Activated CD4-positive, alpha-beta T cell treated with anti-CD3 and anti-CD28 coated beads, Interleukin-2, Interleukin-6, amounts not matched to agents 100 ng/mL and 50 ng/mL, durations not matched to agents 16 hours and 8 hours (primary cell): ENCODE data around the gene PDCD4.
A peak's percentile ranks its signal among the peaks of the same experiment; 100 is the strongest.

Source experiments
- DNase-seq: peaks from one replicate; pipeline ENCODE4 v3.0.0-alpha.2; 2020

PDCD4 gene

DNA sequence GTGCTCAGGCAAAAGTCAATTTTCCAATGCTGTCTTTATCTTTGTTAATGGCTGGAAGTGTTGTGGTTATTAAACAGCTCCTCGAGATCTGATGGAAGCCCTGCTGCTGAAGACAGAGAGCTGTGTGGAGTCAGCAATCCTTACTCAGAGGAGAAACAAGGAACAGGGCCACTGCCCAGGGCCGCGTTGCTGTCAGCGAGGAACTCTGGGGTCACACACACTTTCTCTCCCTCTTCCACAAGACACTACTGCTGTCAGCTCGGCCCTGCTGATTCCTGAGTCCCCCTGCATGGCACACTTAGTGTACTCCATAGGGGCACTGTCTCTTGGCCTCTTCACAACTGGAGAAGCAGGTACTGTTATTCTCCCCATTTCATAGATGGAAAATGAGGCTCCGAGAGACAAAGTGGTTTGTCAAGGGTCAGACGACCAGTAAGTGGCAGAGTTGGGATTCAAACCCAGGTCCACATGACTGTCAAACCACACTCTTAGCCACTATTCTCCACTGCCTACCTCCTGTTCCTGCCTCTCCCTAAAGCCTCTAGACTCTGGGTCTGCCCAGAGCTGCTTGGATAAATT lies 29.3 kb upstream of the PDCD4 start:
- DNase-seq, result no peak

DNA sequence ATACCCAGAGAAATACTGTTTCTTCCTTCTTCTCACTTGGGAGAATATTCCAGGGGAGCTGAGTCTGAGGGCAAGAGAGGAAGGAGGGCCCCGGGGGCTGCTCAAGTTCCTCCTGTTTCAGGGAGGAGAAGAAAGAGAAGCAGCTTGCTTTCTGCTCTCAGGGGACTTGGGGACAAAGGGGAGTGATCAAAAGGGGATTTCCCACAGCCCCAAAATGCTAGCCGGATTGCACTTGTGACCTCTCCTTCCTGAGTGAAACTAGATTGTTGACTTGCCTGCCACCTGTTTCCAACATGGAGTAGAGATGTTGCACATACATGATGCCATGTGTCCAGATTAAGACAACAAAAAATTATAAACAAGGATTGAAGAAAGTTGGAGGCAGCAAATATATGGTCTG lies 28.7 kb upstream of the PDCD4 start:
- DNase-seq, result peak; percentile 80

DNA sequence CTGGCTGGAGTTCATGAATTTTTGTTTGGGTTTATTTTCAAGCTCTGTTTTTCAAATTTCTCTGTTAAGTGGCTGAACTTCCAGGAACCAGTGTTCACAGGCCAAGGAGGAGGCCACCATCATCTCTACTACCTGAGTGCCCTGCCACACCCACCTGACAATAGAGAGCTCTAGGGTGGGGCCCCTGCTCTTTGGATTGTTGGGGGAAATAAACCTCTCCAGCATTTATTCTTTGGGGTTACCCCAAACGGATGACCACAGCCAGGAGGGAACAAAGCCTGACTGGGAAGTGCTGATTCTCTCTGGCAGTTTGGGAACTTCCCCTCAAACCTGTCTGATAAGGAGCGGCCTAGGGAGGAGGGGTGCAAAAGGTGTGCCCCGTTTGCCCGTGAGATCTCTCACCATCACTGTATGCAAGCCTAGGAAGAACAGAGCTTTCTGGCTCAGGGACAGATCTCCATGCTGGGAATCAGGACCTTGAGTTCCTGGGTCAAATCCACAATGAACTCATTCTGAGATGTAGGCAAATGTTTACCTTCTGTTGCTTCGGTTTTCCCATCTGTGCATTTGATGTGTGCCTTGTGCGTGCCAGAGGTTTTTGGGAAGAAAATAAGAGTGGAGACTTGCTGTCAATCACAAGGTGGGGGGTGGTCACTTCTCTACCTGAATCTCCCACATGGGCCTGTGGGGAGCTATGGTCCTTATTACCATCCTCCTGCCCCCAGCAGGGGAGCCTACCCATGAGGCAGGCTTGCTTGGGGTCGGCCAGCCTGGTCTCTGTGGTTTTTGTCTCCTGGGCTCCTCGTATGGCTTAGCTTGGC lies 27.7 kb upstream of the PDCD4 start:
- DNase-seq, result no peak

DNA sequence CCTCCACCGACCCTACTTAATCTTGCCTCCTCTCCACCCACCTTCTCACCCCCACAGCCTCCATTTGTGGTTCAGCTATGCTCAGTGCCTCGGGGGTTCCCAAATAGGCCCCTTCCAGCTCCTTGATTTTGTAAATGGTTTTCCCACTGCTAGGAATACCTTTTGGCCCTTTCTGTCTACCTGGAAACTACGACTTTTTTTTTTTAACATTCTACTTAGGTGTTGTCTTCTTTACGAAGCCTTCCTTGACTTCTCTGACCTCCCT lies 27.2 kb upstream of the PDCD4 start:
- DNase-seq, result no peak

DNA sequence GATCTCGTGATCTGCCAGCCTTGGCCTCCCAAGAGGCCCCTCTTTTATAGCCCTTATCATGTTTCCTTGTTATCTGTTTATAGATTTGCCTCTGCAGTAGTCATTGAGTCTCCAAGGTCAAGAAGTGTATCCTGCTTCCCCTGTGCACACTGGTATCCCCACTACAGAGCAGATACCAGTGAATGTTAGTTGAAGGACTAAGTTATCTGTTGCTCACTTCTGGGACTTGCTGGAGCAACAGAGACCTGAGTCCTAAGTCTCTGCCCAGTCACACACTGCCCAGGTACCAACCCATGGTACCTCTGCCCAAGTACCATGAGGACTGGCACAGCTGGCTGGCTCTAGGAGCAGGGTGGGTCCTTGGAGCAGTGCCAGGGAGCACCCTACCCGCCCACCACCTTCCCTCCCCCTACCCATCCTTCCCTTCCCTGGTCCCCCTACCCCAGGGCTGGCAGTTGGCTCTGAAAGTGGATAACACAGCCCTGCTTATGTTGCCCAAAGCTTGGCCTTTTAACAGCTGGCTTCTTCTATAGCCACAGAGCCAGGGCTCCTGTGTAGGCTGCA lies 26.5 kb upstream of the PDCD4 start:
- DNase-seq, result no peak

DNA sequence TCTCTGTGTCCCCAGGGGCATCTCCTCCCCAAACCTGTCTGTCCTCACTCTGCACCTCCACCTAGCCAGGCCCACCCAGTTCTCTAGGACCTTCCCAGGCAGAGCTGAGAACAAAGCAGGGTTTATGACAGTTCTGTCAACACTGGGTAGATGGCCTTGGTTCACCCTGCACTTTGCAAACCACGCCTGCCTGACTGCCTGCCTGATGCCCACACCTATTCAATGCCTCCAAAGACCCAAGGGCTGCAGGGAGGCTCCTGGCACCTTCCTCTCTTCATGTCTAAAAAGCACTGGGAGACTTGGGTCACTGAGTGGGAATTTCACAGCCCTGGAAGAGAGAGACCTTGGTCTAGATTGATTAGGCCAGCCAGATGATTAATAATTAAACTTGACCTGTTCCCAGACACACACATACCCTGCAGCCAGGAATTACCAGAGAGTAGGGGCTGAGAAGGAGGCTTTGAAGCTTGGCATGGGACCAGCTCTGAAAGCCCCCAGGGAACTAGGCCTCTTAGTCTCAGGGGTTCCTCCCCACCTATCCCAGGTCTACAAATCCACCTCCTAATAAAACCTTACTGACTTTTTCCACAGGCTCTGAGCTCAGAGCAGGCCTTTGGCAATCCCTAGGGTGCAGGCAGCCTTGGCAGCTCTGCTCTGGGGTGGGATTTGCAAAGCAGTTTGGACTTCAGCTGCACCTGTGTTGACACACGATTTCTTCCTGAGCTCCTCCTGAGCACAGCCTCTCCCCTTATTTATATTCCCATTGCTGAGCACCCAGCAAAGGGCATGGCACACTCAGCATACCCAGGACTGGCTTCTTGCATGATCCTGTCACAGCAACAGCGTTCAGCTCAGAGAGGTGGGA lies 25.7 kb upstream of the PDCD4 start:
- no peak for DNase-seq

DNA sequence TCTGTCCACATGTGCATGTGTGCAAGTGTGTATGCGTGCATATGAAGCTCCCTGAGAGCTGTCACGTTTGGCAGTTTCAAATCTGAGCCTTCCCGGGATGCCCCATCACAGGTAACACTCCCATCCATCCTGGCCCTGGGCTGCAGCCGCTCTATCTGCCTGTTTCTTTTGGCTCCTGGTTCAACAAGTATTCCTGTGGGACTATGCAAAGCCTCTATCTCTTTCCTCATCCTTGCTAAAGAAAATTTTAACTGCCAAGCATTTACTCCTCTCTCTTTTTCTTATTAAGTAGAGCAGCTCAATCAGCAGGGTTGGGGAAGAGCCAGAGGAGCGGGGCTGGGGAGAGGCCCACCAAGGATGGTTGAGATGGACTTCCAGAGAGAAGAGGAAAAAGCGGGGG lies 24.4 kb upstream of the PDCD4 start:
- DNase-seq, result no peak

DNA sequence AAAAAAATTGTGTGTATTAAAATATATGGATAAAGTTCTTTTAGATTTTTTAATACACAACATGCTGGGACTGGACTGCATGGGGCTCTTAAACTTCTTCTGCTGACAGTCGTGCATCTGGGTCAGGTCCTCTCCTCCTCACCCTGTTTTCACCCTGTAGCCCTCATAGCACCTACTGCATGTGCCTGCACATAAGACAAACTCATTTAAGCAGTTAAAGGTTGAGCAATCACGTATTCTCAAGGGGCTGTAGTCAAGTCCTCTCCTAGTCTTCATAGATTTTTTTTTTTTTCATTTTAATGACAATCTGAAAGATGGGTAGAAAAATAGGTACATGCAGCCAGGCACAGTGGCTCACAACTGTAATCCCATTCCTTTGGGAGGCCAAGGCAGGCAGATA lies 23.6 kb upstream of the PDCD4 start:
- DNase-seq, result no peak

DNA sequence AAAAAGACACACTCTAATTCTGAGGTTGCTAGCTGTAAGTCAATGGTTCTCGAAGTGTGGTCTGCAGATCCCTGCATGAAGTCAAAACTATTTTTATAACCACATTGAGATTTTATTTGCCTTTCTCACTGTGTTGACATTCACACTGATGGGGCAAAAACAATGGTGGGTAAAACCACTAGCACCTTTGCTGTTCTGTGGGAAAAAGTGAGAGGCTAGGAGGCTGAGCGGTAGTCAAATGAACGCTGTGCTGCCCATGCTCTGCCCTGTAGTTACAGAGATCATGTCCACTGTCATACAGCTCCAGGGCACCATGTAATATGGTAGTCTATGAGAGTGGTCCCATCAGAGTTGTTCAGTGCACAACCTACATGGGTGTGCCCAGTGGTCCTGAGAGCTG lies 21.6 kb upstream of the PDCD4 start:
- no peak for DNase-seq

DNA sequence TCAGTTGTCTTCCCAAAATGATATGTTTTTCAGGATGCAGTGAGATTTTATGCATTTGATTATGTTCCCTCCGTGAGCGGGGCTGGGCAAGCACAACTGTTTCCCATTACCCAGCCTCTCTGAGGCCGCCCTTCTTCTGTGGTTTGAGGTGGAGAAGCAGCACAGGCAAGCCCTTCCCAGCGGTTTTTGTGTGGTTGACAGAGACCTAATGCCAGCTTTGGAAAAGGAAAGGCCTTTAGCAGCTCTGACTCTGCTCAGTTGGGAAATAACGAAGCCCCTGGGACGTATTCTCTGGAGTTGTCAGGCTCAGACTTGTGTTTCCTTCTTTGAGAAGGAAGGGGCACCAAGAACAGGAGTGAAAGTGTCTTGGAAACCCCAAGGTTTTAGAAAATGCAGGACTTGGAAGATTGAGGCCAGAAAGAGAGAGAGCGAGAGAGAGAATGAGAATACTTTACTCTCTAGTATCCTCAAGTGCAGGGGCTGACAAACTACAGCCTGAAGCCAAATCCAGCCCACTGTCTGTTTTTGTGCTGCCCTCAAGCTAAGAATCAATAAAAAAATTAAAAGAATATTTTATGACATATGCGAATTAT lies 20.6 kb upstream of the PDCD4 start:
- DNase-seq, result no peak

DNA sequence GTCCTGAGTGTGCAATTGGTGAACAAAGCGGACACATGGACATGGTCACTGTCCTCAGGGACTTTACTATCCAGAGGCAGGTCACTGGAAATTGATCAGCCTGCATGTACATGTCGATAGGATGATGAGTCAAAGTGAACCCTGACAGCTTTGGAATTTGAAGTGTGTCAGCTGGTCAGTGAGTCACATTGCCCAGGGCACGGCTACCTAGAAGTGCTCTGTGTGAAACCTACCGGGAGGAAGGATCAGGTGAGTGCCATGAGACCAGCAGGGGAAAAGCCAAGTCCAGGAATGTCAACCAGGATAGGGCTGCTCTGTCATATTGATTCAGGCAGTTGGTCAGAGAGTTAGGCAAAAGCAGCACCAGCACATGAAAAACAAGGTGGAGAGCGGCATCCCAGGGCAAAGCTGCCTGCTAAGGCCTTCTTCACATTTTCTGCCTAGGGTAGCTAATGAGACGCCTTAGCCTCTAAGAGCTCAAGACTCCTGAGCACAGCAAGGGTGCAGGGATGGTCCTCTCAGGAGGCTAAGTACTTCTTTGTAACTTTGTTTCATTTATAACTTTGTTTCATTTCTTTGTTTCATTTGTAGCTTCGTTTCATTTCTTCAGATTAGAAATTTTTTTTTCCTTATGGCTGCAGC lies 19.4 kb upstream of the PDCD4 start:
- peak; percentile 64 for DNase-seq

DNA sequence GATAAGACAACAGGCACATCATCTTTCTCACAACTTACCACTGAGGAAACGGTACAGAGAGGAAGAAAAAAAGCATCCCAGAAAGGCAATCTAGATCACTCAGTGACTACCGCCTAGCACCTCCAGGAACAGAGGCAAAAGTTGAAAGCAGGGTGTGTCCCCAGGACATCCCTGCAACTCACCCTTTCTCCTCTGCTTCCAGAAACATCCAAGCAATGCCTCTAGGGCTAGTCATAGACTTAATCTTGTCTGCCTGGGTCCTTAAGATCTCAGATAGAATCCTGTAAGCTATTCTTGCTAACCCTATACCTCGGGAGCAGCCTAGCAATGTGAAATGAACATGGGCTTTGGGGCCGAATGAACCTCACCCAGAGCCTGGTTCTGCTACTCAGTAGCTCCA lies 18.8 kb upstream of the PDCD4 start:
- DNase-seq, result no peak

DNA sequence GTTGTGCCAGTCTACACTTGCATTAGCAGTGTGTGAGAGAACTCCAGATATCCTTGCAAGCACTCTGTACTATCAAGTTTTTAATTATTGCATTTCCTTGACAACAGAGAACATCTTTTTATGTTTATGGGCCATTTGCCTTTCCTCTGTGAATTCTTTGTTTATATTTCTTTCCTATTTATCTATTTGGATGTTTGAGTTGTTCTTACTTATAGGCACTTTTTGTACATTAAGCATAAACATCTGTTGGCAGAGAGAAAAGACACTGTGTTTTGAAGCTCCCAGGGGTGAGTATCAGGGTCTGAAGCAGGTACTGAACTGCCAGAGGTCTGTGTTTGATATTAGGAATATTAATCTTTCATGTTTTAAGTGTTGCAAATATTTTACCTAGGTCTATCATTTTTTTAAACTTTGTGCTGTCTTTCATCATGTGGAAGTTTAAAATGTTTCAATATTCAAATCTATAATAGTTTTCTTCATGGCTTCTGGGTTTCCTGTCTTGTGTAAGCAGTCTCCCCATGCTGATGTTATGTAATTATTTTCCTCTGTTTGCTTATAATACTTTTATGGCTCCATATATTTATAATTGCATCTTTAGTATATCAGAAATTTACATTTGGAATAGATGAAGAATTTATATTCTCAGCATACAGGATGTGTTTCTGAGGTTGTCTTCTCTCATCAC lies 17.7 kb upstream of the PDCD4 start:
- DNase-seq, result no peak

DNA sequence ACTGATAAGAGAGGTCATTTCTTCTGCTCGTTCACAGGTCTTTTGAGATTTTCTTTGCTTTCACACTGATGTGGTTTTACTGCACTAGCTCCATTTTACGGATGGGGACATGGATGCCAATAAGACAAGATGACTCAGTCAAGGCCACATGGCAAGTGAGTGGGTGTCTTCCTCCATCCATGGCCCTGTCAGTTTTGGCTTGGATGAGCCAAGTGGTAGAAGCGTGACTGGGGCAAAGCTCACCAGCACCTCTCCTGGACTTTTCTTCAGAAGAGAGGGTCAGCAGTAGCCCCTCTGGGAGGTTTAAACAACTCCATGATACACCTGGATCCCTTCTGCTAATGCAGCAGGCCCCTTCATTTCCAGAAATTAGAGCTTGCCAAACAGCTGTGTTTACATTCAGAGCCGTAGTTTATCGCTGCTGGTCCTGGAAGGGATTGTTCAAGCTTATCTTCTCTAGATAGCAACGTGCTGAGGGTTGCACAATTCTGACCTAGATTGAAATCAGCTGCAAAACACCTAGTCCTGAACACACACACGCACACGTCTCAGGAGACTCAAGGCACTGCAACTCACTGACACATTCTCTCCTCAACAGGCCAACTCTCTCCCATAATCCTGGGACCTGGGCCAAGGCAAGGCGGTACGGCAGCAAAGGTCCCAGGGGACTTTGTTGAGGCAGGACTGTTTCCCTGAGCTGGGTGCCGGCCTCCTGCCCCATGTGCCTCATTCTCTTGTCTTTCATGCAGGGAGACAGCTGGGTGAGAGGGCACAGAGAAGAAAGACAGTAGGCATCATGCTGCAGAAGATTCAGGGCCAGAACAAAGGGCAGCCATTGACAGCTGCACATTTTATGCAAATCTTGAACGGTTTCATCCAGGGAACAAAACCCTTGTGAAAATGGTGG lies 14.2 kb upstream of the PDCD4 start:
- peak; percentile 41 for DNase-seq

DNA sequence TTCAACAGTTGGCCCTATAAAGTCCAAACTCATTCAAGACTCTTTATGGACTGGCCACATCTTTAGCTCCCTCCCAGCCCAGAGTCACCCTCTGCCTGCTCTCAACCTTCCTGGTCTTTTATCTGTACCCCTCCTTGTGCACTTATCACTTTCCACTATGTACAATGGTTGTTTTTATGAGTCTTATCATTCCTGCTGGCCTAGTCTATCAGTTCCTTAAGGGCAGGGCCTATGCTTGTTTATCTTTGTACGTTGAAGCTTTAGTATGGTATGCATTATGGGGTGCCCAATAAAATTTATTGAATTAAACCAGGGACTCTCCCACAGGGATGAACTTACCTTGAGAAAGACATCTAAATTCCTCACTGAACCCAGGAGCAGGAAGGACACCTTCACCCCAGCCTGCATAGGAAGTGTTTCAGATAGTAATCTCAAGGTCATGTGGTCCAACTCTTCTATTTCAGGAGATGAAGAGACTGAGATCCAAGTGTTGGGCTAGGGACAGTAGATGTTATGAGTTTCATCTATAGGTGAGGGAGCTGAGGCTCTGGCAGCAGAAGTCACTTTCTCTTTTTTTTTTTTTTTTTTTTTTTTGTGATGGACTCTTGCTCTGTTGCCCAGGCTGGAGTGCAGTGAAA lies 13.3 kb upstream of the PDCD4 start:
- DNase-seq, result no peak

DNA sequence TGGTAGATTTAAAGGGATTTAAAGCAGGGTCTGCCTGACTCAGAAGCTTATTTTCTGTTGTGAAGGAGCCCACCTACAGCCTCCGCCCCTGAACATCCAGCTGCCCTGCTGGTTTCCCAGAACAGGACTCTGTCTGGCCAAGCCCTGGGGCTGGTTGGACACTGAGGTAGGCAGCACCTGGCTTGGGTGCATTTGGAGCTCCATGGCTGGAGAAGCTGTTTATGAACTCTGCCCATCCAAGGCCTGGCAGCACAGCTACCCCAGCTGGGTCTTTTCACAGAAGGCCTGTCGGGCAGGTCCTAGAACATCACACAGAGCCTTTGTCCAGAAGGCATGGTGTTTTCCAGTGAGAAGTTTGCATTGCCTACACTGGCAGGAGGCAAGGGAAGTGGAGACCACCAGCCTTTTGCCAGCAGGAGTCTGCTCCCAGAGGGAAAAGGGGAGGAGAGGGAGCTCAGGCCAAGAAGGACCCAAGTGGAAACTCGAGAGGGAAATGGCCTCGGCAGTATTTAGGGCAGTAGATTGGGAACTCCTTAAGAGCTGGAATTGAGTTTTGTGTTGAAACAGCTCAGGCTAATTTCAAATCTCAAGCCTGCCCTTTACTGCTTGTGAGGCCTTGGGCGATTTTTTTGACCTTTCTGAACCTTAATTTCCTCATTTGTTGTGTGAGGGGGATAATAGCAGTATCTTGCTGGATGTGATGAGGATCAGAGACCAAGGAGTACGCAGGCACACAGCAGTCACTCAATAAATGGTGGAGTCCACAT lies 12.3 kb upstream of the PDCD4 start:
- DNase-seq, result no peak

DNA sequence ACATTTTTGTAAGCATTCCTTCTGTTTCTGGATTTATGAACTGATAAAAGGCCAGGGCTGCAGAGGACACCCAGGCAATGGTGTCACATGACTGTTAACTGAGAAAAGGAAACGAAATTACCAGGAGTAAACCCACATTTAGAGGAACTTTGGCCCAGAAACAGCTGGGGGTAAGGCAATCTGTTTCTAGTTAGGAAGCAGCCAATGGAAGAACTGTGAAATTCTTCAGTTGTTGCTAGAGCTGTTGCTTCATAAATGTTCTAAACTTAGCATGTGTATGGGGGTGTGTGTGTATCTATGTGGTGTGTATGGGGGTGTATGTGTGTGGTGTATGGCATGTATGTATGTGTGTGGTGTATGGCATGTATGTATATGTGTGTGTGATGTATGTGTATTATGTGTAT lies 11.8 kb upstream of the PDCD4 start:
- no peak for DNase-seq

DNA sequence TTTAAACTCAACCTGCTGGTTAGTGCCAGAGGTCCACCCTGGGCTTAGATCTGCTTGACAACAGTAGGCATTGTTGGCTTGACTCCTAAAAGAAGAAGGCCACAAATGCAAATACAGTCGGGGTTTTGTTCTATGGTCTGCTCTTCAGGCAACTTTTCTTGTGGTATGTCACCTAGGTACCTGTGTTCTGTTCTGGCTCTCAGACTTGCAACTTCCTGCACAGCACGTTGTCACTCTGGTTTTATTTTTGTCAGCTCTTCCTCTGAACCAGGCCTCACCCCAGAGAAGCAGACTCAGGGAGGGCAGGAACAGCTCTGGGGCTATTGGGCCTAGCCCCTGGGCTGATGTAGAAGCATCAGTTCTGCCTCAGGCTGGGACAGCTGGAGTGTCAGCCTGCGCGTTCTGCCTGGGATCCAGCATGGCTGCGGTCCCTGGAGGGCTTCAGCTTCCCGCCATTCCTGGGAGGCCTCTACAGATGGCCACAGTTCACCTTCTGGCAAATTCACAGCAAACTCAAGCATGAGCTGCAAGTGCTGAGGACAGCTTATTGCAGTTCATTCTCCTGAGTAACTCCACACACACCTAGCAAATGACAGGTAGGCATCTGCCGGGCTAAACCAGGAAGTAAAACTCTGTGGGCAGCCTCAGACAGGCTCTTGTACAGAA lies 11.0 kb upstream of the PDCD4 start:
- DNase-seq, result peak; percentile 46

DNA sequence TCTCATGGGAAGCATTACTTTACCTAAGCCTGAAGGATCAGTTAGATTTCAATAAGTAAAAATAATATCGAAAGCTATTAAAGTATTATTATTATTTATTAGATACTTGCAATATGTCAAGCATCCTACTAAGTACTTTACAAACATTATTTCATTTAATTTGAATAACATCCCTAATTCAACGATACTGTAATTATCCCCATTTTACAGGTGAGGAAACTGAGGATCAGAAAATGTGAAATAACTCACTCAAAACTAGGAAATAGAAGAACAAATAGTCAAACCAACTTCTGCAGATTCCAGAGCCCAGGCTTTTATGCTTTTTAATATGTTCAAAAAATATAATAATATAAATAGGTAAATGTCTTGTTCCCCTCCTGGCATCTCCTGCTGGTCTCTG lies 10.3 kb upstream of the PDCD4 start:
- no peak for DNase-seq
